Endothelial cell of umbilical vein (primary cell): ENCODE results near the gene DPH2. TPM values are rescaled to one million over a fixed set of nuclear protein-coding genes. Genes with fewer than 3 reads are reported as not detected.

ENCODE experiments used
- BruUV-seq: library from RNA; stranded (reverse); fragments of 400-500 nt; replicated peaks from 2 replicates; lab custom pipeline; 2021; lab: Mats Ljungman, UMichigan
- CTCF ChIA-PET: fragments of 300-600, 350-600 bp; sonication (Branson Sonifier 250); formaldehyde crosslinking; loops from one replicate; lab custom pipeline; 2021; ENCODE audit warnings: antibody characterized with exemption, inconsistent platforms; lab: Charles Lee
- POLR2A ChIA-PET: fragments of 300-600, 350-600 bp; sonication (Branson Sonifier 250); formaldehyde crosslinking; loops from one replicate; lab custom pipeline; 2021; ENCODE audit warnings: antibody characterized with exemption, inconsistent platforms; lab: Charles Lee
- DNase-seq: peaks from one replicate; pipeline ENCODE4 v3.0.0-alpha.2; 2011; ENCODE audit warnings: low read depth, low spot score
- FAIRE-seq: peaks from 2 replicates; lab custom pipeline; 2011; peaks lifted over from hg19 to GRCh38; lab: Jason Lieb, UNC
- H2AFZ ChIP-seq: 2 replicates; pipeline ENCODE4 v1.6.0; 2012; ENCODE audit warnings: low read depth, low read length, control low read depth, inconsistent platforms
- H3K27ac ChIP-seq: 2 replicates; pipeline ENCODE4 v1.5.1; 2011; ENCODE audit warnings: low read depth, mild to moderate bottlenecking, control low read depth, low read length, moderate library complexity; ENCODE audit not compliant: insufficient read depth
- H3K27me3 ChIP-seq, 2 experiments: 2 replicates each; pipeline versions ENCODE4 v1.6.0 to v1.6.1; 2011; ENCODE audit warnings: low read length in 2 of 2, mixed read lengths in 1 of 2; ENCODE audit not compliant: control insufficient read depth in 2 of 2, insufficient read depth in 2 of 2
- H3K36me3 ChIP-seq, 2 experiments: 2 replicates in 1 of 2; 3 replicates in 1 of 2; pipeline ENCODE4 v1.5.1; 2011; ENCODE audit warnings: low read length in 2 of 2, mild to moderate bottlenecking in 1 of 2, moderate library complexity in 1 of 2; ENCODE audit not compliant: control insufficient read depth in 2 of 2, insufficient read depth in 2 of 2; ENCODE audit errors: extremely low read depth in 1 of 2
- H3K4me1 ChIP-seq: 3 replicates; pipeline ENCODE4 v1.5.1; 2011; ENCODE audit warnings: mild to moderate bottlenecking, low read length; ENCODE audit not compliant: control insufficient read depth, insufficient read depth; ENCODE audit errors: extremely low read depth
- H3K4me2 ChIP-seq: 2 replicates; pipeline ENCODE4 v1.6.1; 2011; ENCODE audit warnings: low read length, control low read depth, mixed read lengths; ENCODE audit not compliant: insufficient read depth
- H3K4me3 ChIP-seq, 3 experiments: fragments of 200-600 bp in 1 of 3; sonication (generic), shearing (Covaris generic) in 1 of 3; replicated peaks in 1 of 3; 2 replicates each; pipeline ENCODE4 v1.5.1; 2011 to 2016; ENCODE audit warnings: control low read depth in 3 of 3, low read length in 3 of 3, mild to moderate bottlenecking in 2 of 3, inconsistent platforms in 1 of 3, low read depth in 1 of 3, moderate library complexity in 1 of 3; ENCODE audit not compliant: insufficient read depth in 1 of 3
- H3K79me2 ChIP-seq: 2 replicates; pipeline ENCODE4 v1.6.0; 2012; ENCODE audit warnings: low read length, inconsistent platforms; ENCODE audit not compliant: control insufficient read depth, insufficient read depth
- H3K9ac ChIP-seq: replicated peaks from 2 replicates; pipeline ENCODE3; 2011; ENCODE audit warnings: low read length, control low read depth; ENCODE audit not compliant: insufficient read depth; ENCODE audit errors: extremely low read depth
- H3K9me1 ChIP-seq: replicated peaks from 3 replicates; pipeline ENCODE4 v1.6.0; 2011; ENCODE audit warnings: mild to moderate bottlenecking, low read length; ENCODE audit not compliant: control insufficient read depth, insufficient read depth; ENCODE audit errors: extremely low read depth
- H3K9me3 ChIP-seq: replicated peaks from 2 replicates; pipeline ENCODE4 v1.5.1; 2012; ENCODE audit warnings: low read length, inconsistent platforms; ENCODE audit not compliant: control insufficient read depth, insufficient read depth
- H4K20me1 ChIP-seq: replicated peaks from 2 replicates; pipeline ENCODE3; 2011; ENCODE audit warnings: mild to moderate bottlenecking, low read length; ENCODE audit not compliant: control insufficient read depth, insufficient read depth; ENCODE audit errors: extremely low read depth
- CTCF ChIP-seq, 2 donors: IDR thresholded peaks; 1 replicate in 1 of 2; 2 replicates in 1 of 2; pipeline ENCODE4 v1.5.1; 2011; ENCODE audit warnings: low read length in 2 of 2, mild to moderate bottlenecking in 2 of 2, moderate library complexity in 2 of 2, control low read depth in 1 of 2, inconsistent platforms in 1 of 2, low read depth in 1 of 2; ENCODE audit not compliant: insufficient read depth in 1 of 2; ENCODE audit errors: extremely low read depth in 1 of 2
- EZH2 ChIP-seq: IDR thresholded peaks from 2 replicates; pipeline ENCODE4 v1.6.1; 2012; ENCODE audit warnings: borderline replicate concordance, low read depth, mild to moderate bottlenecking, moderate library complexity, low read length, inconsistent platforms; ENCODE audit not compliant: severe bottlenecking
- FOS ChIP-seq: IDR thresholded peaks from 2 replicates; pipeline ENCODE4 v1.6.1; 2011; ENCODE audit warnings: mild to moderate bottlenecking, low read length, moderate library complexity, borderline replicate concordance; ENCODE audit not compliant: insufficient read depth
- GATA2 ChIP-seq: IDR thresholded peaks from 2 replicates; pipeline ENCODE4 v1.7.0; 2011; ENCODE audit warnings: low read depth, mild to moderate bottlenecking, moderate library complexity, mixed read lengths, low read length; ENCODE audit not compliant: insufficient read length, insufficient read depth
- JUN ChIP-seq: IDR thresholded peaks from 2 replicates; pipeline ENCODE4 v1.6.1; 2011; ENCODE audit warnings: borderline replicate concordance, low read depth; ENCODE audit not compliant: insufficient read length, insufficient read depth
- MAX ChIP-seq: IDR thresholded peaks from 2 replicates; pipeline ENCODE4 v1.6.1; 2011; ENCODE audit not compliant: insufficient read depth, insufficient read length
- MYC ChIP-seq: IDR thresholded peaks from one replicate; pipeline ENCODE4 v1.6.1; 2011; ENCODE audit warnings: mild to moderate bottlenecking, low read depth, low read length
- POLR2A ChIP-seq: IDR thresholded peaks from 2 replicates; pipeline ENCODE4 v1.6.1; 2012; ENCODE audit warnings: low read depth, mild to moderate bottlenecking, control low read depth, low read length
- POLR2AphosphoS5 ChIP-seq: IDR thresholded peaks from 2 replicates; pipeline ENCODE4 v1.6.1; 2012; ENCODE audit warnings: low read depth, mild to moderate bottlenecking, control low read depth, low read length, moderate library complexity; ENCODE audit not compliant: insufficient read depth
- dilution Hi-C: fragments of 300-500 bp; cut with MboI; formaldehyde crosslinking; loops from one replicate; pipeline ENCODE4 v1.15.0; 2019; ENCODE audit warnings: low sequenced_read_pairs; ENCODE audit not compliant: extremely low pct_ligation_motif_present
- intact Hi-C: fragments of 100-400 bp; cut with micrococcal nuclease; formaldehyde crosslinking; loops from one replicate; pipeline ENCODE4 v1.10.0; 2022
- polyA plus RNA-seq, 4 experiments: library from polyadenylated mRNA; depleted of rRNA in 3 of 4; stranded (reverse) in 3 of 4; unstranded in 1 of 4; fragments of >200 nt; gene quantifications; 2 replicates each; pipeline versions ENCODE4 v1.2.1 to v1.2.3, GENCODE V29; 2011 to 2012; ENCODE audit warnings: missing spikeins in 1 of 4
- total RNA-seq: library from RNA; stranded (reverse); gene quantifications from 2 replicates; pipeline ENCODE4 v1.2.3, GENCODE V29; 2021

DPH2 gene
- total and polyA plus RNA-seq, 2 donors (not counting 3 experiments of a cell fraction or from before 2014, with no cell fraction given), result 28.1 to 59.1 TPM

- dilution Hi-C loops (loop anchor here (25.0 kb wide), 1 partner anchor 168 kb away; no protein-coding TSS in a partner anchor), intact Hi-C loops (loop anchor here (5.0 kb wide), 2 partner anchors 78 to 278 kb away; partner anchors contain the start of gene KDM4A)
- Histone ChIP-seq H3K4me1 (peaks cover 5% of the 10 kb centered on the region), H3K9me3 (no peaks in the 10 kb centered on the region), H3K27ac (no peak overlapping the region), H2AFZ (no peak overlapping the region), H4K20me1 (no peaks in the 10 kb centered on the region), H3K9me1 (no peaks in the 10 kb centered on the region), H3K4me2 (no peak overlapping the region), H3K79me2 (no peaks in the 10 kb centered on the region), H3K27me3 (peaks cover 0 to 9% of the 10 kb centered on the region in 2 experiments), H3K36me3 (peaks cover 3 to 4% of the 10 kb centered on the region in 2 experiments), H3K4me3 (no peak overlapping the region), H3K9ac (no peak overlapping the region)
- TF ChIP-seq CTCF (IDR thresholded peaks at IDR 0.05; ENCODE audit: extremely low read depth in 1 of 2, insufficient read depth in 1 of 2, low read depth in 1 of 2, low read length in 2 of 2), result peak; percentile 37 to 46
- TF ChIP-seq FOS, result no peak
- POLR2A ChIA-PET, result no interaction called here
- no peak for FAIRE-seq
- CTCF ChIA-PET, result interaction anchor here (0.6 to 18.1 kb wide), 9 partner anchors 9 to 166 kb away, joined by 3 to 965 read pairs (median 3); no protein-coding TSS in a partner anchor
- no TSS peak for BruUV-seq
- no peak for DNase-seq
These were observed 39.5 kb upstream of the DPH2 start for GRCh38 chr1:43930168-43930948.

- intact Hi-C loops (loop anchor here (5.0 kb wide), 2 partner anchors 79 to 279 kb away; partner anchors contain the start of gene KDM4A), dilution Hi-C loops (loop anchor here (25.0 kb wide), 1 partner anchor 169 kb away; no protein-coding TSS in a partner anchor)
- H3K27ac ChIP-seq, result no peak overlapping the region
- no TSS peak for BruUV-seq
- H3K27me3 ChIP-seq, result peaks cover 0 to 9% of the 10 kb centered on the region in 2 experiments
- no peak for TF ChIP-seq POLR2AphosphoS5
- TF ChIP-seq EZH2, result no peak
- TF ChIP-seq MAX, result no peak
- no peak for TF ChIP-seq MYC
- no peak for TF ChIP-seq CTCF (IDR thresholded peaks at IDR 0.05; ENCODE audit: extremely low read depth in 1 of 2, insufficient read depth in 1 of 2, low read depth in 1 of 2, low read length in 2 of 2)
- TF ChIP-seq FOS, result no peak
- TF ChIP-seq GATA2, result no peak
- TF ChIP-seq POLR2A, result no peak
- TF ChIP-seq JUN, result no peak
- no peak overlapping the region for H3K4me3 ChIP-seq
- peaks cover 5% of the 10 kb centered on the region for H3K4me1 ChIP-seq
- H3K4me2 ChIP-seq, result no peak overlapping the region
- H4K20me1 ChIP-seq, result no peaks in the 10 kb centered on the region
- no peaks in the 10 kb centered on the region for H3K9me1 ChIP-seq
- H3K9me3 ChIP-seq, result no peaks in the 10 kb centered on the region
- no peaks in the 10 kb centered on the region for H3K79me2 ChIP-seq
- DNase-seq (no peak), FAIRE-seq (no peak)
- H3K9ac ChIP-seq, result no peak overlapping the region
- CTCF ChIA-PET, result interaction anchor here (0.8 to 18.1 kb wide), 7 partner anchors 9 to 167 kb away, joined by 3 to 965 read pairs (median 4); no protein-coding TSS in a partner anchor
- POLR2A ChIA-PET, result no interaction called here
- H3K36me3 ChIP-seq, result no peaks in the 10 kb centered on the region
- H2AFZ ChIP-seq, result no peak overlapping the region
These were observed 38.9 kb upstream of the DPH2 start for GRCh38 chr1:43930949-43931275.
